Measurements from ENCODE around the gene ACKR4.

Gene ACKR4

GRCh38 chr3:132641837-132642538, 44.9 kb downstream of the ACKR4 start:
- DNase-seq (ENCODE audit: low spot score): peak; percentile 67

DNA sequence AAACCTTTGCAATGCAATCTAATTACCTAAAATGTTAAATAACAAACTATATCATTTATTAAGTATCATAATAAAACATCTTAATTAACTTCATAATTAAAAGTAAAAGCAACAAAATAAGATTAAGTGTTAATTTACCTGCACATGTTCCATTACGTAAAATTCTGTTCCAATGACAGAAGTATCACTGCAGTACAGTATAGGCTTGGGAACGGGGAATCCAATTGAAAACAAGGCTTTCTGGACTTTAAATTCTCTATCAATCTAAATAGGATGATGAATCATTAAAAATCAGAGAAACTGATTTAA, 45.4 kb downstream of the ACKR4 start:
- no peak for DNase-seq (ENCODE audit: low spot score)

- DNase-seq (ENCODE audit: low spot score): no peak
Observed at GRCh38 chr3:132643366-132643765, 46.3 kb downstream of the ACKR4 start.

DNA sequence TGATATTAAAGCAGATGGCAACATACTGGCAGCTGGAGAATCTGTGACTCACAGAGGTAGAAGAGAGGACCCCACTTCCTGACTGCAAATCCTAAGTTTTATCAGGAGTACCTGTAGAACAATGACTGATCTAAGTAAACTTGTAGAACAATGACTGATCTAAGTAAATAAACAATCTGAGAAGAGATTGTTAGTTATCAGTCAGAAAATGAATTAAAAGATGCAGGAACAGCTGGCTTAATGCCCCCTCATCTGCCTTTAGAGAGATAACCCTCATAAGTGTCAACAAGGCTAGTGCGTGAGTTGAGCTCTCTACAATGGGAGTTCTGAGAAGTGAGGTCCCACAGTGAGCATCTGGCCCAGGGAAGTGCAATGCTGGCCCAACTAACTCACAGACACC, 48.0 kb downstream of the ACKR4 start:
- DNase-seq (ENCODE audit: low spot score): peak; percentile 29

DNA sequence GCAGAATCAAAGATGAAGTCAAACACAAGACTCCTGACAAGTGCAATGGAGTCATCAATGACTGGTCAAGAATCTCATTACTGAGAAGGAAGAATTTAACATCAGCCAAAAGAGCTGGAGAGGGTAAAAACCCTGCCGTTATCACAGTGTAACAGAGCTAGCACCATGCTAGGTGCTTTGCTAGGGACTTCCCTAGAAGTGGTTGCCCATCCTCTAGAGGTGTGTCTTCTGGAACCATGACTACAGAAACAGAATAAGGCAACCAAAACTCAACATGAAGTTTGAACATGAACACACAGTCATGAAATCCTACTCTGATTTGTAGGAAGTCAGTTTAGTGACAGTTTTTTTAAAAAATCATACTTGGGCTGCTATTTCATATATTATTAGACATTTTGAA, 53.1 kb downstream of the ACKR4 start:
- no peak for DNase-seq (ENCODE audit: low spot score)
